Panc1 (cell line): Measurements from ENCODE around the gene NDUFA12. TPM values are rescaled to one million over a fixed set of nuclear protein-coding genes. Genes with fewer than 3 reads are reported as not detected.

Experiments
- ATAC-seq: fragments of 200-7000 bp; cut with Tn5 transposase; 2 replicates; pipeline ENCODE4 v1.9.1; 2020; ENCODE audit warnings: mild to moderate bottlenecking, moderate library complexity
- BruUV-seq: library from RNA; stranded (reverse); fragments of 400-500 nt; replicated peaks from 2 replicates; lab custom pipeline; 2021; lab: Mats Ljungman, UMichigan
- CTCF ChIA-PET: fragments of 300-600 bp; sonication (Branson Sonifier 250); formaldehyde crosslinking; loops from one replicate; lab custom pipeline; 2022; ENCODE audit warnings: antibody characterized with exemption; lab: Charles Lee
- POLR2A ChIA-PET: fragments of 300-600 bp; sonication (Branson Sonifier 250); formaldehyde crosslinking; loops from one replicate; lab custom pipeline; 2022; ENCODE audit warnings: antibody characterized with exemption; lab: Charles Lee
- DNase-seq: peaks from one replicate; pipeline ENCODE4 v3.0.0-alpha.2; 2010; ENCODE audit warnings: low read depth, low spot score
- H3K27ac ChIP-seq: 2 replicates; pipeline ENCODE4 v1.5.1; 2011; ENCODE audit warnings: mild to moderate bottlenecking, low read length, inconsistent platforms
- H3K27me3 ChIP-seq: fragments of 200-500 bp; sonication (Bioruptor generic); 2 replicates; pipeline ENCODE4 v1.6.0; 2014; ENCODE audit warnings: low read length, inconsistent platforms; ENCODE audit not compliant: control insufficient read depth, insufficient read depth
- H3K36me3 ChIP-seq: fragments of 200-500 bp; sonication (Bioruptor generic); 2 replicates; pipeline ENCODE4 v1.5.1; 2014; ENCODE audit warnings: inconsistent platforms, mild to moderate bottlenecking, low read length, moderate library complexity; ENCODE audit not compliant: control insufficient read depth, insufficient read depth
- H3K4me1 ChIP-seq: 2 replicates; pipeline ENCODE4 v1.5.1; 2011; ENCODE audit warnings: inconsistent platforms, mild to moderate bottlenecking, low read length, moderate library complexity; ENCODE audit not compliant: control insufficient read depth, insufficient read depth
- H3K4me3 ChIP-seq, 2 experiments: 2 replicates each; pipeline ENCODE4 v1.5.1; 2011 to 2012; ENCODE audit warnings: low read depth in 2 of 2, low read length in 2 of 2, mild to moderate bottlenecking in 2 of 2, inconsistent platforms in 1 of 2, moderate library complexity in 1 of 2
- H3K9me3 ChIP-seq: fragments of 200-500 bp; sonication (Bioruptor generic); 2 replicates; pipeline ENCODE4 v1.5.1; 2014; ENCODE audit warnings: low read depth, mild to moderate bottlenecking, inconsistent platforms, low read length, moderate library complexity; ENCODE audit not compliant: control insufficient read depth, insufficient read depth
- CTCF ChIP-seq: fragments of 450-650 bp; IDR thresholded peaks from 2 replicates; pipeline ENCODE4 v1.5.1; 2017; ENCODE audit warnings: mild to moderate bottlenecking
- POLR2AphosphoS5 ChIP-seq: IDR thresholded peaks from 2 replicates; pipeline ENCODE4 v1.6.1; 2012; ENCODE audit warnings: mild to moderate bottlenecking, low read depth, low read length, moderate library complexity
- REST ChIP-seq, 2 experiments: IDR thresholded peaks; 2 replicates each; pipeline ENCODE4 v1.6.1; 2011 to 2012; ENCODE audit warnings: low read depth in 2 of 2, control low read depth in 1 of 2, low read length in 1 of 2, mild to moderate bottlenecking in 1 of 2, moderate library complexity in 1 of 2; ENCODE audit not compliant: insufficient read depth in 1 of 2
- SIN3A ChIP-seq: IDR thresholded peaks from 2 replicates; pipeline ENCODE4 v1.6.1; 2012; ENCODE audit warnings: low read depth, mild to moderate bottlenecking, low read length, moderate library complexity, borderline replicate concordance; ENCODE audit not compliant: insufficient read depth
- TCF7L2 ChIP-seq: IDR thresholded peaks from 2 replicates; pipeline ENCODE4 v1.6.1; 2011; ENCODE audit warnings: mild to moderate bottlenecking, low read depth, low read length, inconsistent platforms
- in situ Hi-C: cut with HindIII; loops from 2 replicates; pipeline ENCODE4 v1.10.0; 2016; ENCODE audit warnings: low sequenced_read_pairs, low pct_unique_long_range_greater_than_20kb
- intact Hi-C: fragments of 100-400 bp; cut with micrococcal nuclease; formaldehyde crosslinking; loops from one replicate; pipeline ENCODE4 v1.10.0; 2022; ENCODE audit not compliant: unreplicated experiment
- total RNA-seq: library from RNA; stranded (reverse); gene quantifications from one replicate; pipeline ENCODE4 v1.2.1, GENCODE V29; 2021; ENCODE audit not compliant: unreplicated experiment

Gene NDUFA12
- total RNA-seq, 1 experiment from 2014 or later, result 108 TPM

- Histone ChIP-seq H3K36me3 (no peaks in the 10 kb centered on the region), H3K27ac (no peak overlapping the region), H3K4me3 (no peak overlapping the region), H3K4me1 (no peaks in the 10 kb centered on the region), H3K9me3 (no peaks in the 10 kb centered on the region), H3K27me3 (peaks cover 2% of the 10 kb centered on the region; the same call in 1 of the 2 replicates)
- POLR2A ChIA-PET, result no interaction called here
- ATAC-seq, result no peak
- intact Hi-C loops, result no loop called here
- in situ Hi-C loops, result no loop called here
- CTCF ChIA-PET, result no interaction called here
- DNase-seq, result no peak
- BruUV-seq, result no TSS peak
- TF ChIP-seq TCF7L2 (no peak), POLR2AphosphoS5 (no peak), REST (IDR thresholded peaks at IDR 0.05; ENCODE audit: insufficient read depth in 1 of 2, low read depth in 2 of 2, low read length in 1 of 2) (no peak), CTCF (no peak), SIN3A (no peak)
Measured at GRCh38 chr12:94930216-94930654, 73.3 kb downstream of the NDUFA12 start.

- DNase-seq, result no peak
- H3K27me3 ChIP-seq, result peaks cover 2% of the 10 kb centered on the region; the same call in 1 of the 2 replicates
- H3K27ac ChIP-seq, result no peak overlapping the region
- H3K36me3 ChIP-seq, result no peaks in the 10 kb centered on the region
- POLR2A ChIA-PET, result no interaction called here
- BruUV-seq, result no TSS peak
- ATAC-seq, result no peak
- no peaks in the 10 kb centered on the region for H3K4me1 ChIP-seq
- no peaks in the 10 kb centered on the region for H3K9me3 ChIP-seq
- in situ Hi-C loops, result no loop called here
- no peak overlapping the region for H3K4me3 ChIP-seq
- no peak for TF ChIP-seq SIN3A
- no peak for TF ChIP-seq TCF7L2
- TF ChIP-seq CTCF, result no peak
- TF ChIP-seq REST (IDR thresholded peaks at IDR 0.05; ENCODE audit: insufficient read depth in 1 of 2, low read depth in 2 of 2, low read length in 1 of 2), result peak in 1 of 2 experiments; percentile 39; a peak in 1 of 4 replicates
- intact Hi-C loops, result no loop called here
- CTCF ChIA-PET, result no interaction called here
Measured at GRCh38 chr12:94929780-94930179, 73.7 kb downstream of the NDUFA12 start.
